NOMO-1 treated with dmso at 0.1 percent for 144 hours (cell line): Measurements from ENCODE around the gene EPB41L3.

ENCODE experiments used
- DNase-seq: peaks from one replicate; lab custom pipeline; 2025; ENCODE audit not compliant: unreplicated experiment; lab: John Stamatoyannopoulos, UW

The EPB41L3 gene

GRCh38 chr18:5543773-5544389, at the start of gene EPB41L3:
EPB41L3 (minus strand) TSS chr18:5543997; CDS start chr18:5489183, 54,814 bp downstream.
- DNase-seq, result peak; percentile 37

- DNase-seq, result no peak
Observed at GRCh38 chr18:5588529-5588928, 44.7 kb upstream of the EPB41L3 start.

- DNase-seq, result no peak
Observed at GRCh38 chr18:5585653-5586052, 41.9 kb upstream of the EPB41L3 start.

GRCh38 chr18:5584746-5585417, 41.1 kb upstream of the EPB41L3 start:
- DNase-seq, result no peak

GRCh38 chr18:5582849-5583681, 39.3 kb upstream of the EPB41L3 start:
- DNase-seq, result no peak

GRCh38 chr18:5582076-5582475, 38.3 kb upstream of the EPB41L3 start:
- no peak for DNase-seq

- peak; percentile 53 for DNase-seq
Observed at GRCh38 chr18:5574843-5575242, 31.0 kb upstream of the EPB41L3 start.

GRCh38 chr18:5571666-5572065, 27.9 kb upstream of the EPB41L3 start:
- no peak for DNase-seq

GRCh38 chr18:5570613-5571012, 26.8 kb upstream of the EPB41L3 start:
- peak; percentile 39 for DNase-seq

- no peak for DNase-seq
Observed at GRCh38 chr18:5568416-5568815, 24.6 kb upstream of the EPB41L3 start.

- DNase-seq, result no peak
Observed at GRCh38 chr18:5558851-5559250, 15.1 kb upstream of the EPB41L3 start.

GRCh38 chr18:5556310-5556974, 12.6 kb upstream of the EPB41L3 start:
- no peak for DNase-seq

- DNase-seq, result no peak
Observed at GRCh38 chr18:5554629-5555028, 10.8 kb upstream of the EPB41L3 start.

GRCh38 chr18:5546660-5547059, 2.9 kb upstream of the EPB41L3 start:
- DNase-seq, result peak; percentile 59

- DNase-seq, result no peak
Observed at GRCh38 chr18:5543036-5543680, 639 bp downstream of the EPB41L3 start.

- DNase-seq, result peak; percentile 35
Observed at GRCh38 chr18:5542515-5543035, 1.2 kb downstream of the EPB41L3 start.

GRCh38 chr18:5541644-5542043, 2.2 kb downstream of the EPB41L3 start:
- no peak for DNase-seq

- DNase-seq, result no peak
Observed at GRCh38 chr18:5539391-5539790, 4.4 kb downstream of the EPB41L3 start.

- DNase-seq, result no peak
Observed at GRCh38 chr18:5538544-5538943, 5.3 kb downstream of the EPB41L3 start.

GRCh38 chr18:5537860-5538259, 5.9 kb downstream of the EPB41L3 start:
- DNase-seq, result no peak

GRCh38 chr18:5534845-5535244, 9.0 kb downstream of the EPB41L3 start:
- DNase-seq, result no peak
